SHP77 treated with DMSO at 0.1 percent for 48 hours (cell line): ENCODE measurements around the gene STPG2.
"Not testable (repeated sequence)": the region's sequence is repeated elsewhere in the genome, so short reads cannot be mapped to it uniquely, and the experiment has no call there.

Experiments used
- DNase-seq: peaks from one replicate; lab custom pipeline; 2025; lab: John Stamatoyannopoulos, UW

Gene STPG2

GRCh38 chr4:97942951-97943350 is 200.3 kb downstream of the STPG2 start:
- no peak for DNase-seq

DNA sequence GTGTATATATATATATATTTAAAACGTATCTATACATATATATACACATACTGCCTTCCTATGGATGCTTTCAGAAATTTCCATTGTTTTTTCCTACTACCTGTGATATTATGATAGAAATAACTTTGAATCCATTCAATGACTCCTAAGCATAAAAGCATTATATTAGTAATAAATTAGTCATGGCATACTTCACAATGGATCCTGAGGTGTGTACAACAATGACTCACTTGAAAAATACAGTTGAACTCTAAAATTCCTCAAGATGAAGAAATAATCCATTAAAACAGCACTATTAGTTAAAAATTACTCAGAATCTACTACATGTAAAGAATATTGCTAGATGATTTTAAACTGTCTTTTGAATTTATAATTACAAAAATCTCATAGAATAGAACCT is 201.1 kb downstream of the STPG2 start:
- no peak for DNase-seq

GRCh38 chr4:97938141-97938540 is 205.1 kb downstream of the STPG2 start:
- no peak for DNase-seq

- DNase-seq: no peak
Observed at GRCh38 chr4:97924341-97924958, 218.8 kb downstream of the STPG2 start.

GRCh38 chr4:97923096-97923495 is 220.2 kb downstream of the STPG2 start:
- no peak for DNase-seq

DNA sequence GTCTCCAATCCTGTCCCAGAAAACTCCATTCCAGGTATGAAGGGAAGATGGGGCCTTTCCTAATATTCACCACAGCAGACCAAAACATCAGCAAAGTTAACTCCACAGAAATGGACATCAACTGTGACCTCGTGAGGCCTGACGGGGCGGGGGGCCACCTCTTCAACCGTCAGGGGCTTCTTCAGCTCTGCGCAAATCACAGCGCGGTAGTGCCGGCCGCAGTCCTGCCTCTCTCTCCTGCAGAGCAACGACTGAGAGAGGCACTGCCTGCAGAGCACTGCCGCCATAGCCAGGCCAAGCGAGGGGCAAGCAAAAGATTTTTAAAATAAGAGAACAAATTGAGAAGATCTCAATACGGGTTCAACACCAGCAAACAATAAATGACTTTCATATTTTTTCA is 226.2 kb downstream of the STPG2 start:
- DNase-seq: no peak

GRCh38 chr4:97912156-97912555 is 231.1 kb downstream of the STPG2 start:
- DNase-seq: no peak

GRCh38 chr4:97911236-97911906 is 231.9 kb downstream of the STPG2 start:
- no peak for DNase-seq

GRCh38 chr4:97910005-97910404 is 233.3 kb downstream of the STPG2 start:
- no peak for DNase-seq

- not testable (repeated sequence) for DNase-seq
Observed at GRCh38 chr4:97903436-97904189, 239.7 kb downstream of the STPG2 start.

GRCh38 chr4:97900229-97900628 is 243.0 kb downstream of the STPG2 start:
- DNase-seq: no peak

DNA sequence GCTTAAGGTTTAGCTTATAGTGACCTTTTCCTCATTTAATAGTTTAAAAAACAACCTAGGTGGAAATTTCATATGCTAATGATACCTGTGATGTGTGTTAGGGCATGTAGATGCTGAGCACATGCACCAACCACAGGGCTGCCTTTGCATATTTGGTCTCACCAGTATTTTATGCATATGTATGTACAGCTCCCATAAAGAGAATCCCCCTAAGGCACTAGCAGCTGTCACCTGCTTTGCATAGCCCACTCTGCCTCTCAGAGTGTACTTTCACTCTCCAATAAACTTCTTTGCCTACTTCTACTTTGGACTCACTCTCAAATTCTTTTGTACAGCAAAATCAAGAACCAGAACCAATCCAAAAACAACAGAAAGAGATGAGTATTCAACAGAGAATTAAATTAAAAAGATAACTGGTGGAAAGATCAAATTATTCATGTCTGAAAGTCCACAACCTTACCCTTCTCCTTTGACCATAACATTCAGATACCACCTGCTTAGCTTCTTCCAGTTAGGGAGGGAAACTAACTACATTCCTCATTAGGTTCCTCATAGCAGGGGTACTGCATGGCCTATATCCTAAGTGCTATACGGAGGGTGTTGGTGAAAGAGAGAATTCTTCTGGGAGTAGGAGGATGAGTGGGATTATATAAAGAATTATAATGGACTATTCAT is 250.5 kb downstream of the STPG2 start:
- DNase-seq: no peak

DNA sequence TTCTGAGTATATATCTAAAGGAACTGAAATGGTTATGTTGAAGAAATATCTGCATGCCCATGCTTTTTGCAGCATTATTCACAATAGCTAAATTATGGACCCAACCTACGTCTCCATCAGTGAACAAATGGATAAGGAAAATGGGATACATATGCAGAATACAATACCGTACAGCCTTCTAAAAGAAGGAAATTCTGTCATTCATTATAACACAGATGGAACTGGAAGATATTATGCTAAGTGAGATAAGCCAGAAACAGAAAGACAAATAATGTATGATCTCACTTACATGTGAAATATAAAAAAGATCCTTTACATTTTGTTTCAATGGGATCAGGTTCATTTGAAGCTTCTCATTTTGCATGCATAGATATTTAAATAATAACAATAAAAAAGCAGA is 263.3 kb downstream of the STPG2 start:
- DNase-seq: no peak

DNA sequence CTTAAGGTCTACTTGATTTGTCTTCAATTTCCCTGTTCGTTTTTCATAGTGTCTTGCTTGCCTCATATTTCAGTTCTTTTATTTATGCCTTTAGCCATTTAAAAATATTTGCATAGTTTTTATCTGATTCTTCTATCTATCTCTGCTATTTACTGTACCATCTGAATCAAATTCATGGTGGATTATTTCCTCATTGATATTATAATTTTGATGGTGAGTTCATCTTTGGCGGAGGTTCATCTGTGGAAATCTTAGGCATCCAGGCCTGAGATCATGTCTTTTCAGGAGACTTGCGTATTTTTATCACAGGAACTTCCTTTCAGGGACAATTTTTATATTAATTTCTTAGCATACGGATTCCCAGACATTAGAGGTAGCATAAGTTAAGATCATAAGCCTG is 275.2 kb downstream of the STPG2 start:
- no peak for DNase-seq

DNA sequence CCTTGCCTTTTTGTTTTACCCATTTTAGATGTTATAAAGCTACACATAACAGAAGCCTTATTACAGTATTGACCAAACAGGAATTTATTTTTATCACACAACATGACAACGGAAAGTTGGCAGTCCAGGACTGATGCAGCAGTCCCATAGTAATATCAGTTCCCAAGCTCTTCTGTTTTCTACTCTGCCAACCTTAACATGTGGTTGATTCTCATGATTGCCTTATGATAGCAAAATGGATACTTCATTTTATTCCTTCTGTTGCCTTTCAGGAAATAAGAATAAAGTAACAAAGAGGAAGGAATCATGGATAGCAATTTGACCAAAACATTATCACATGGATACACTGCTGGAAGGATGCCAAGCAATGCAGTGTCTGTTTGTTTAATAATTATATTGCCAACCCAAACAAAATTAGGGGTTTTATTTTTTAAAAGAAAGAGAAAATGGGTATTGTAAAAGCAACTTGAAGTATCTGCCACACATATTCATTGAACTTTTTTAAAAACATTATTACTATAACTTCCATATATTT is 275.7 kb downstream of the STPG2 start:
- no peak for DNase-seq

GRCh38 chr4:97866821-97867556 is 276.3 kb downstream of the STPG2 start:
- no peak for DNase-seq

DNA sequence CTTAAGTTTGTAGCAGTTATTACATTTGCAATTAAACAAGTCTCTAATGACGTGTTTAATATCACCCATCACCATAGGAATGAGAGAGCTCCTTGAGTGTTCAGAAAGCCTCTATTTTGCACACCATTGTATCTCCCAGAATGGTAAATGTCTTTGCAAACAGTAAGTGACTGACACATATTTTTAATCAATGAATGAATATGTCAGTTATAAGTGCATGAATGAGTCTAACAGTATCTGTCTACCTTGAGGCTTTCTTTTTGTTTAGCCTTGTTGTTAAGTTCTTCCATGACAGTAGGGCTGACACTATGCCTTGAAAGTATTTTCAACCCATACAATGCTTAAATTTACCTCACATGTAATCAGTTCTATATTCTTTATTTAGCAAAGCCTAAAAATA is 292.2 kb downstream of the STPG2 start:
- DNase-seq: no peak

GRCh38 chr4:97845758-97846157 is 297.5 kb downstream of the STPG2 start:
- DNase-seq: no peak

- DNase-seq: no peak
Observed at GRCh38 chr4:97841512-97841911, 301.8 kb downstream of the STPG2 start.

DNA sequence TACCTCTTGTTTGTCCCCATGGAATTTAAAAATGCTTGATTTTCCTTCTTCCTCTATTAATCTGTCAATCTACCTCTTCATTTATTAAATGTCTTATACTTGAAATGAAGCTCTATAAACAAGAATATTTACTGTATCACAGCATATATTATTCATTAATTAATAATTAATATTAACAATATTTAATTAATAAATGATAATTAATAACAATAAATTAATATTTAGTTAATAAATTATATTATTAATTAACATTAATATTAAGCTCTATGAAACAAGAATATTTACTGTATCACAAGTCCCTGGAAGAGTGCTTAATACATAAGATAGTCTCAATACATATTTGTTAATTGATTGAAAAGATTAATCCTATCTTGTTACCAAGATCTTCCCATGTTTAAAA is 306.6 kb downstream of the STPG2 start:
- DNase-seq: no peak

DNA sequence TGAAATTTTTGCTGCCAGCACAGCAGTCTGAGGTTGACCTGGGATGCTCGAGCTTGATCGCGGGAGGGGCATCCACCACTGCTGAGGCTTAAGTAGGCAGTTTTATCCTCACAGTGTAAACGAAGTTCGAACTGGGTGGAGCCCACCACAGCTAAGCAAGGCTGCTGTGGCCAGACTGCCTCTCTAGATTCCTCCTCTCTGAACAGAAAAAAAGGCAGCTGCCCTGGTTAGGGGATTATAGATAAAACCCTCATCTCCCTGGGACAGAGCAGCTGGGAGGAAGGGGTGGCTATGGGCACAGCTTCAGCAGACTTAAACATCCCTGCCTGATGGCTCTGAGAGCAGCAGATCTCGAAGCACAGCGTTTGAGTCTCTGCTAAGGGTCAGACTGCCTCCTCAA is 314.6 kb downstream of the STPG2 start:
- no peak for DNase-seq

DNA sequence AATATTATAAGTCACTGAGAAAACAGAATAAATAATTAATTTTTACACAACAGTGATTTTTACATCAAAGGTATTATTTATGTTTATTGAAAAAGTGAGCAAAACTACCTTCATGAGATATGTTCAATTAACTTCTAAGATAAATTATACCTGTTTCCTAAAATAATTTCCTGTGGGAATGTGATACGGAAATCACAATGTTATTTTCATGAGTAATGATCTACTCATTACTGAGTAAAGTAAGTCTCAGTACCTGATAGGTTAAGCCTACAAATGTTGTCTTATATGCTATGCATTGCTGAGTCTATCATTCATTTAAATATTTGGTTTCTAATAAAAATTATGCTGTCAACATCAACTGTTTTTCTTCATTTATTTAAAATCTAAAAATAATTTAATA is 324.0 kb downstream of the STPG2 start:
- no peak for DNase-seq
